Gastroesophageal sphincter (tissue), 3 donors: Measurements from ENCODE around the gene TAF10.

Source experiments
- EP300 ChIP-seq: sonication (generic); formaldehyde crosslinking; IDR thresholded peaks from one replicate; pipeline ENCODE4 v1.6.1; 2017; ENCODE audit warnings: antibody characterized with exemption, mild to moderate bottlenecking
- POLR2A ChIP-seq, 2 donors: fragments of 450-650 bp; IDR thresholded peaks; one replicate each; pipeline ENCODE4 v1.6.1; 2017; ENCODE audit warnings: antibody characterized with exemption in 2 of 2, mild to moderate bottlenecking in 2 of 2, moderate library complexity in 1 of 2
- POLR2AphosphoS5 ChIP-seq: sonication (generic); formaldehyde crosslinking; IDR thresholded peaks from one replicate; pipeline ENCODE4 v1.6.1; 2017; ENCODE audit warnings: antibody characterized with exemption
- TF ChIP-seq, protein P1 (sequence below), 4 experiments: fragments of 200-600 bp in 2 of 4; fragments of 450-650 bp in 2 of 4; sonication (generic) in 1 of 4; IDR thresholded peaks; one replicate each; pipeline ENCODE4 v1.5.1; 2017 to 2019; ENCODE audit warnings: antibody characterized with exemption in 4 of 4, mild to moderate bottlenecking in 2 of 4, moderate library complexity in 2 of 4

- TF ChIP-seq, protein P1, sequence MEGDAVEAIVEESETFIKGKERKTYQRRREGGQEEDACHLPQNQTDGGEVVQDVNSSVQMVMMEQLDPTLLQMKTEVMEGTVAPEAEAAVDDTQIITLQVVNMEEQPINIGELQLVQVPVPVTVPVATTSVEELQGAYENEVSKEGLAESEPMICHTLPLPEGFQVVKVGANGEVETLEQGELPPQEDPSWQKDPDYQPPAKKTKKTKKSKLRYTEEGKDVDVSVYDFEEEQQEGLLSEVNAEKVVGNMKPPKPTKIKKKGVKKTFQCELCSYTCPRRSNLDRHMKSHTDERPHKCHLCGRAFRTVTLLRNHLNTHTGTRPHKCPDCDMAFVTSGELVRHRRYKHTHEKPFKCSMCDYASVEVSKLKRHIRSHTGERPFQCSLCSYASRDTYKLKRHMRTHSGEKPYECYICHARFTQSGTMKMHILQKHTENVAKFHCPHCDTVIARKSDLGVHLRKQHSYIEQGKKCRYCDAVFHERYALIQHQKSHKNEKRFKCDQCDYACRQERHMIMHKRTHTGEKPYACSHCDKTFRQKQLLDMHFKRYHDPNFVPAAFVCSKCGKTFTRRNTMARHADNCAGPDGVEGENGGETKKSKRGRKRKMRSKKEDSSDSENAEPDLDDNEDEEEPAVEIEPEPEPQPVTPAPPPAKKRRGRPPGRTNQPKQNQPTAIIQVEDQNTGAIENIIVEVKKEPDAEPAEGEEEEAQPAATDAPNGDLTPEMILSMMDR (IDR thresholded peaks at IDR 0.05), result no peak
- TF ChIP-seq POLR2A (IDR thresholded peaks at IDR 0.05), result no peak
- TF ChIP-seq EP300, result no peak
- TF ChIP-seq POLR2AphosphoS5, result no peak
These were observed 16.5 kb upstream of the TAF10 start for GRCh38 chr11:6628526-6628925.
